GM19043 (cell line): ENCODE measurements around the gene ACAA2.

Experiments used
- ATAC-seq: cut with Tn5 transposase; IDR thresholded peaks from one replicate; pipeline ENCODE4 v1.9.1; 2021; ENCODE audit warnings: low read depth; ENCODE audit not compliant: unreplicated experiment

Gene ACAA2

GRCh38 chr18:49745045-49746014, 68.0 kb downstream of the ACAA2 start:
- no peak for ATAC-seq

DNA sequence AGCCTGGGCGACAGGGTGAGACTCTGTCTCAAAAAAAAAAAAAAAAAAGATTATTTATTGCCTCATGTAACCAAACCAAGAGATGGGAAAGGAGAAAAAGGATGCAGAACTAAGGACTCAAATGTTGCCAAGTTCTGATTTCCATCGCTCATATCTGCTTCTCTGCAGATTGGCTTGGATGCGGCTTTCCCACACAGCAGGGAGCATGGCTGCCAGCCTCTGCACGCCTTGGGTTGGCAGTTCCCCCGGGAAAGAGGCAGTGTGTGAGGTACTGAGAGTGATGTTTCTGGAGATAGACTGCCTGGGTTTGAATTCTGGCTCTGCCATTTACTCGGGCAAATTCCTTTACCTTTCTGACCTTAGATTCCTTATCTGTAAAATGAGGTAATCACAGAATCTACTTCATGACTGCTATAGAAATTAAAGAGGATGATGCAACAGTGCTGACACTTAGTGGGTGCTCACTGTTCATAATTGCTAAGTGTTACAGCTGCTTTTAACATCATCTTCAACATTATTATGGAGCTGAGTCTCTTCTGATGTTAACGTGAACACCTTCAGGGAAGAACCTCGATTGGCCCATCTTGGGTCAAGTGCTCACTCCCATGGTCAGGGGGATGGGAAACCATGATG, 68.8 kb downstream of the ACAA2 start:
- ATAC-seq = no peak

DNA sequence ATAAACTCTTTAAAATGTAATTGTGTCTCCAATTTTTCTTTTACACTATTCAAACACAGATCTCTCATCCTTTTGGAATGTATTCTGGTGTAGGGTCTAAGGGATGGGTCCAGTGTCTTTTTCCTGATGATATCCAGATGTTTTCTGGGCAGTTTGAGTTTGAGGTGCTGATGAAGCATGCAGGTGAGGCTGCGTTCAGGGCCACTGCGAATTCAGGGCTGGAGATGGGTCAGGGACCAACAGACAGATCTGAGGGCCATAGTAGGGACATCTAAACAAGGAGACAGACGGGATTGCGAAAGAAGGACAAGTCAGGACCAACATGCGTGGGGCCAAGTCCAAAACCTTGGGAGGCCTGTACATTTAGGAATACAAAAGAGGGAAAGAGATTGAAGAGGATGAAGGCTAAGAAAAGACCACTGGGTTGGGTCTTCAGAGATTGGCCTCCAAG, 70.2 kb downstream of the ACAA2 start:
- ATAC-seq = no peak

DNA sequence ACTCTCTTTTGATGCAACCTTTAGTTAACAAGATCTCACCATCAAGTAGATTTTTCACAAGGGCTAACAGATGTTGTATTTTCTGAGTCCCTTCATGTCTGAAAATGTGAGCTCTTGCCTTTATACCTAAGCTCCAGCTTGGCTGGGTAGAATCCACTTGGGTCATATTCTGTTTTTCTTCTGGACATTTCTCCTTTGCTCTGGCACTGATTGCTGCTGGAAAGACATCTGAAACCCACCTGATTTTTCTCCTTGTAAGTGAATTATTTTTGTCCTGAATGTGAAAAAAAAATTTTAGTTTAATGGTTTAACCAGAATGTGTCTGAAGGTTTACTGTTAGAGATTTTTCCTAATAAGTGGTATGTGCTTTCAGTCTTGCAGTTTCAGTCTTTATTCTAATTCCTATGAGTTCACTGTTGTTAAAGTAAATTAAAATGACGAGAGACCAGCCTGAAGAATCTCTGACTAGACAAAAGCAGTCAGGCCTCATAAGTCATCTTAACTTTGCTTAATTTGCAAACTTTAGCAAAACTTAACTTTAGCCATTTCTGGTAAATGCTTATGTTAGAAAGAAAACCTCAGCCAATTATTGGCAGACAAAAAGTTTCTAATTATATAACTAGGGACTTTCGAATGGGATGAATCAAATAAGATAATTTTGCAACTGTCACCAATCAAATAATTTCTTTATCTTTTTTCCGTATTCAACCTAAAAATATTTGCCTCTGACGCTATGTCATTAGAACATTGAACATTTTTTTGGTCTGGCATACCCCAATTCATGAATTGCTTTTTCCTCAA, 70.8 kb downstream of the ACAA2 start:
- ATAC-seq = no peak

DNA sequence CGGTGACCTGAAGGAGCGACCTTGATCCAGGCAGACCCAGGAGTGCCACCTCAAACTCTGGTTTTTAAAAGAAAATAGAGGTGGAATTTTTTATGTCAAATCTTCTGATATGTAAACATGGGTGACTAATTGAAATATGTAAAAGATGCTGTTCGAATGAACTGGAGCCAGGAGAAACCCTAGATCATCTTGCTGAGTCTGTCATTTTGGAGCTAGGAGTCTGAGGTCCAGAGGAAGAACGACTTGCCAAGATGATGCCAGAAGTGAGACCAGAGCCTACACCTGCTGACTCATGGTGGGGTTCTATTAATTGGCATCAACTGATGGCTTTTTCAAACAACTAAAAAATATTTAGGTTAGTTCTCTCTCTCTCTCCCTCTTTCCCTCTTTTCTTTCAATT, 74.1 kb downstream of the ACAA2 start:
- no peak for ATAC-seq

DNA sequence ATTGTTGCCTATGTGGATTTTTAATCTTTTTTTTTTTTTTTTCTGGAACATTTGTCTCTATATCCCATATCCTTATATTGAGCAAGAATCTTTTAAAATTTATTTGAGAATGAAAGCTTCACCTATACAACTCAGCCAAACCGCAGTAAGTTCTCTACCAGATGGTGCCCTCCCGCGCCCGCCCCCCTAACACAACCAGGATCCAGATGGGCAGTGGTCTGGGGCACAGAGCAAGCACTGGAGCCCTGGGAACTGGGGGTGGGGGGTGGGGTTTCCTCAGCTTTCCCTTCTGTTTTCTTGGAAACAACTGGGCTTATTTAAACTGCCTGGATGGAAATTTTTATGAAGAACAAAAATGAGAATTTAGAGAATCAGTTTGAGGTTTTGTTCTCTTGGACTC, 74.6 kb downstream of the ACAA2 start:
- ATAC-seq = no peak

GRCh38 chr18:49734836-49735235, 78.5 kb downstream of the ACAA2 start:
- no peak for ATAC-seq

DNA sequence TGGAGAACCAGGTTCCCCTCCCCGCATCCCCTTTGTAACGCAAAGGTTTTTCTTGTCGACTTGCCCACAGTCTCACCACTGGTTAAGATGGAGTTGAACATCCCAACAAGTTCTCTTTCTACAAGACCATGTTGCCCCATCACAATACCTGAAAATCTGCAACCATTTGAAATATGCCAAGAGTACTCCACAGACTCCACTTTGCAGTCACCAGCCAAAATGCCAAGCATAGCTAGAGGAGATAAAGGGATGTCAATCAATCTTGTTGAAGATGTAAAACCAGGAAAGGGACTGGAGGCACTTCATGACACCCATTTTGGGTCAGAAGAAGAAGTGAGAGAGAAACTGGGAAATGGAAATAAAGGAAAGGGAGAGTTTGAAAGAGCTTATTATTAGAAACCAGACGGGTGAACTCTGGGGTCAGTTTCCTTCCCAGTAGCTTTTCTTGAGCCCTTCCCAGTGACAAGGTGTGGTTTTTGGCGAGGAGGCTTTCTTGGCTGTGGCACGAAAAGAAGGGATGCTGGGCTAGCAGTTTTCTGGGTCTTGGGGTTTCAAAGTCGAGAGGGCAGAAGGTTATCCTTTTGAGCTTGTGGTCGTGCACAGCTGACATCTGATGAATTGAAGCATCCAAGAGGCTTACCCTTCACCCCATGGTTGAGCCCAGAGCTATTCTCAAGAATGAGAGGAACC, 79.3 kb downstream of the ACAA2 start:
- no peak for ATAC-seq

- no peak for ATAC-seq
These were observed 80.0 kb downstream of the ACAA2 start for GRCh38 chr18:49733321-49733720.
